Thyroid gland (tissue), 4 donors: ENCODE measurements around the gene GFRA4.

Experiments used
- CTCF ChIP-seq, 6 experiments: fragments of 200-600 bp in 3 of 6; fragments of 450-650 bp in 3 of 6; sonication (generic) in 3 of 6; IDR thresholded peaks; one replicate each; pipeline ENCODE4 v1.5.1; 2016 to 2019; ENCODE audit warnings: antibody characterized with exemption in 6 of 6, mild to moderate bottlenecking in 2 of 6, inconsistent platforms in 1 of 6, moderate library complexity in 1 of 6
- POLR2A ChIP-seq, 2 donors: fragments of 450-650 bp; IDR thresholded peaks; one replicate each; pipeline ENCODE4 v1.6.1; 2017; ENCODE audit warnings: antibody characterized with exemption in 2 of 2, mild to moderate bottlenecking in 2 of 2, moderate library complexity in 1 of 2

- TF ChIP-seq CTCF (IDR thresholded peaks at IDR 0.05) (no peak), POLR2A (IDR thresholded peaks at IDR 0.05) (no peak)
Observed at GRCh38 chr20:3698591-3699001, 35.4 kb upstream of the GFRA4 start.
